ENCODE results near the gene TMEM178B.
"Not testable (repeated sequence)": the region's sequence is repeated elsewhere in the genome, so short reads cannot be mapped to it uniquely, and the experiment has no call there.

Gene TMEM178B

GRCh38 chr7:141189231-141189630 lies 115.4 kb downstream of the TMEM178B start:
- no peak for ATAC-seq (replicated peaks)
- Mint-ChIP-seq H3K27me3 (peaks cover 11 to 42% of the 10 kb centered on the region in 2 donors), H3K36me3 (ENCODE audit: insufficient read depth) (peaks cover 2% of the 10 kb centered on the region), H3K4me1 (ENCODE audit: low read depth in 2 of 2) (no peaks in the 10 kb centered on the region), H3K4me3 (no peak overlapping the region), H3K27ac (no peak overlapping the region), H3K9me3 (no peaks in the 10 kb centered on the region)
- DNase-seq, result no peak

GRCh38 chr7:141190495-141190894 lies 116.6 kb downstream of the TMEM178B start:
- Mint-ChIP-seq H3K4me1 (ENCODE audit: low read depth in 2 of 2) (no peaks in the 10 kb centered on the region), H3K4me3 (no peak overlapping the region)

GRCh38 chr7:141191277-141191676 lies 117.4 kb downstream of the TMEM178B start:
- ATAC-seq (replicated peaks) (no peak), DNase-seq (no peak)
- Mint-ChIP-seq H3K4me3 (no peak overlapping the region), H3K27ac (no peak overlapping the region), H3K36me3 (ENCODE audit: insufficient read depth) (peaks cover 2% of the 10 kb centered on the region), H3K27me3 (peaks cover 11 to 36% of the 10 kb centered on the region in 2 donors), H3K9me3 (no peaks in the 10 kb centered on the region), H3K4me1 (ENCODE audit: low read depth in 2 of 2) (no peaks in the 10 kb centered on the region)

More at GRCh38 chr7:141190495-141190894, 116.6 kb downstream of the TMEM178B start:
- Mint-ChIP-seq H3K27ac (no peak overlapping the region), H3K36me3 (ENCODE audit: insufficient read depth) (peaks cover 2% of the 10 kb centered on the region), H3K27me3 (peaks cover 11 to 41% of the 10 kb centered on the region in 2 donors), H3K9me3 (no peaks in the 10 kb centered on the region)
- DNase-seq, result no peak
- ATAC-seq (replicated peaks), result no peak

GRCh38 chr7:141193066-141193465 lies 119.2 kb downstream of the TMEM178B start:
- H3K27me3 Mint-ChIP-seq, result peaks cover 11 to 37% of the 10 kb centered on the region in 2 donors
- no peaks in the 10 kb centered on the region for H3K9me3 Mint-ChIP-seq
- no peak overlapping the region for H3K27ac Mint-ChIP-seq
- DNase-seq (no peak), ATAC-seq (replicated peaks) (no peak)
- H3K4me3 Mint-ChIP-seq, result no peak overlapping the region
- H3K4me1 Mint-ChIP-seq (ENCODE audit: low read depth in 2 of 2), result no peaks in the 10 kb centered on the region
- peaks cover 2% of the 10 kb centered on the region for H3K36me3 Mint-ChIP-seq (ENCODE audit: insufficient read depth)

GRCh38 chr7:141195722-141196121 lies 121.9 kb downstream of the TMEM178B start:
- not testable (repeated sequence) for DNase-seq; H3K4me1 Mint-ChIP-seq (ENCODE audit: low read depth in 2 of 2); H3K4me3 Mint-ChIP-seq; H3K36me3 Mint-ChIP-seq (ENCODE audit: insufficient read depth); H3K9me3 Mint-ChIP-seq; H3K27ac Mint-ChIP-seq; ATAC-seq (replicated peaks)
- H3K27me3 Mint-ChIP-seq, result peaks cover 15 to 42% of the 10 kb centered on the region in 2 donors

- no peaks in the 10 kb centered on the region for H3K4me1 Mint-ChIP-seq (ENCODE audit: low read depth in 2 of 2)
- no peak for DNase-seq
- peaks cover 3% of the 10 kb centered on the region for H3K36me3 Mint-ChIP-seq (ENCODE audit: insufficient read depth)
- H3K27ac Mint-ChIP-seq, result no peak overlapping the region
- H3K27me3 Mint-ChIP-seq, result peaks cover 24 to 39% of the 10 kb centered on the region in 2 donors
- no peaks in the 10 kb centered on the region for H3K9me3 Mint-ChIP-seq
- H3K4me3 Mint-ChIP-seq, result no peak overlapping the region
- no peak for ATAC-seq (replicated peaks)
These were observed 124.5 kb downstream of the TMEM178B start for GRCh38 chr7:141198194-141198958.

- Mint-ChIP-seq H3K4me3 (no peak overlapping the region), H3K4me1 (ENCODE audit: low read depth in 2 of 2) (no peaks in the 10 kb centered on the region), H3K36me3 (ENCODE audit: insufficient read depth) (peaks cover 3% of the 10 kb centered on the region), H3K27me3 (peaks cover 24 to 50% of the 10 kb centered on the region in 2 donors), H3K9me3 (no peaks in the 10 kb centered on the region), H3K27ac (no peak overlapping the region)
- ATAC-seq (replicated peaks) (no peak), DNase-seq (no peak)
These were observed 126.6 kb downstream of the TMEM178B start for GRCh38 chr7:141200191-141201108.

GRCh38 chr7:141201145-141201885 lies 127.5 kb downstream of the TMEM178B start:
- no peaks in the 10 kb centered on the region for H3K9me3 Mint-ChIP-seq
- H3K4me3 Mint-ChIP-seq, result no peak overlapping the region
- no peak overlapping the region for H3K27ac Mint-ChIP-seq
- peaks cover 24 to 57% of the 10 kb centered on the region in 2 donors for H3K27me3 Mint-ChIP-seq
- no peaks in the 10 kb centered on the region for H3K4me1 Mint-ChIP-seq (ENCODE audit: low read depth in 2 of 2)
- DNase-seq (no peak), ATAC-seq (replicated peaks) (no peak)
- H3K36me3 Mint-ChIP-seq (ENCODE audit: insufficient read depth), result peaks cover 3% of the 10 kb centered on the region

- ATAC-seq (replicated peaks) (no peak), DNase-seq (no peak)
- Mint-ChIP-seq H3K9me3 (no peaks in the 10 kb centered on the region), H3K36me3 (ENCODE audit: insufficient read depth) (peaks cover 3% of the 10 kb centered on the region), H3K27ac (no peak overlapping the region), H3K4me3 (no peak overlapping the region), H3K4me1 (ENCODE audit: low read depth in 2 of 2) (no peaks in the 10 kb centered on the region), H3K27me3 (peaks cover 28 to 67% of the 10 kb centered on the region in 2 donors)
These were observed 128.7 kb downstream of the TMEM178B start for GRCh38 chr7:141202535-141202934.

- DNase-seq (no peak), ATAC-seq (replicated peaks) (no peak)
- Mint-ChIP-seq H3K9me3 (no peaks in the 10 kb centered on the region), H3K36me3 (ENCODE audit: insufficient read depth) (peaks cover 3% of the 10 kb centered on the region), H3K27ac (no peak overlapping the region), H3K27me3 (peaks cover 28 to 65% of the 10 kb centered on the region in 2 donors), H3K4me1 (ENCODE audit: low read depth in 2 of 2) (no peaks in the 10 kb centered on the region), H3K4me3 (no peak overlapping the region)
These were observed 129.3 kb downstream of the TMEM178B start for GRCh38 chr7:141203177-141203576.

- ATAC-seq (replicated peaks), result no peak
- no peaks in the 10 kb centered on the region for H3K4me1 Mint-ChIP-seq (ENCODE audit: low read depth in 2 of 2)
- peaks cover 25 to 61% of the 10 kb centered on the region in 2 donors for H3K27me3 Mint-ChIP-seq
These were observed 129.7 kb downstream of the TMEM178B start for GRCh38 chr7:141203586-141203985.

GRCh38 chr7:141207661-141208060 lies 133.8 kb downstream of the TMEM178B start:
- H3K36me3 Mint-ChIP-seq (ENCODE audit: insufficient read depth), result no peaks in the 10 kb centered on the region
- H3K4me1 Mint-ChIP-seq (ENCODE audit: low read depth in 2 of 2), result no peaks in the 10 kb centered on the region
- ATAC-seq (replicated peaks) (no peak), DNase-seq (no peak)
- no peak overlapping the region for H3K4me3 Mint-ChIP-seq
- H3K9me3 Mint-ChIP-seq, result no peaks in the 10 kb centered on the region
- no peak overlapping the region for H3K27ac Mint-ChIP-seq
- peaks cover 11 to 47% of the 10 kb centered on the region in 2 donors for H3K27me3 Mint-ChIP-seq

More at GRCh38 chr7:141203586-141203985, 129.7 kb downstream of the TMEM178B start:
- Mint-ChIP-seq H3K9me3 (no peaks in the 10 kb centered on the region), H3K27ac (no peak overlapping the region), H3K36me3 (ENCODE audit: insufficient read depth) (peaks cover 1% of the 10 kb centered on the region), H3K4me3 (no peak overlapping the region)
- DNase-seq, result no peak

- no peaks in the 10 kb centered on the region for H3K36me3 Mint-ChIP-seq (ENCODE audit: insufficient read depth)
- no peak overlapping the region for H3K27ac Mint-ChIP-seq
- peaks cover 11 to 40% of the 10 kb centered on the region in 2 donors for H3K27me3 Mint-ChIP-seq
- no peaks in the 10 kb centered on the region for H3K9me3 Mint-ChIP-seq
- H3K4me1 Mint-ChIP-seq (ENCODE audit: low read depth in 2 of 2), result no peaks in the 10 kb centered on the region
- H3K4me3 Mint-ChIP-seq, result no peak overlapping the region
- DNase-seq (no peak), ATAC-seq (replicated peaks) (no peak)
These were observed 134.7 kb downstream of the TMEM178B start for GRCh38 chr7:141208539-141208938.
